DOHH2 (cell line): Measurements from ENCODE around the gene CCL22.

Experiments used
- H3F3A ChIP-seq: fragments of 200-600 bp; sonication (generic), shearing (Covaris generic); 2 replicates; pipeline ENCODE4 v1.6.0; 2016; ENCODE audit warnings: antibody characterized with exemption, mild to moderate bottlenecking; ENCODE audit not compliant: control insufficient read depth, insufficient read depth
- H3K27ac ChIP-seq: fragments of 200-600 bp; sonication (generic); 2 replicates; pipeline ENCODE4 v1.5.1; 2014; ENCODE audit warnings: low read depth, mild to moderate bottlenecking, low read length, moderate library complexity
- H3K27me3 ChIP-seq: fragments of 200-600 bp; sonication (generic); 2 replicates; pipeline ENCODE4 v1.6.1; 2014; ENCODE audit warnings: mild to moderate bottlenecking, low read length, mixed read lengths; ENCODE audit not compliant: control insufficient read depth
- H3K36me3 ChIP-seq: fragments of 200-600 bp; sonication (generic); 2 replicates; pipeline ENCODE4 v1.6.1; 2014; ENCODE audit warnings: mild to moderate bottlenecking, low read length, moderate library complexity, mixed read lengths; ENCODE audit not compliant: control insufficient read depth
- H3K4me1 ChIP-seq: fragments of 200-600 bp; sonication (generic); 2 replicates; pipeline ENCODE4 v1.6.1; 2014; ENCODE audit warnings: mild to moderate bottlenecking, low read length, mixed read lengths; ENCODE audit not compliant: control insufficient read depth
- H3K4me2 ChIP-seq: fragments of 200-600 bp; sonication (generic); 2 replicates; pipeline ENCODE4 v1.6.0; 2014; ENCODE audit warnings: mild to moderate bottlenecking, low read length, moderate library complexity
- H3K4me3 ChIP-seq: fragments of 200-600 bp; sonication (generic); 2 replicates; pipeline ENCODE4 v1.5.1; 2014; ENCODE audit warnings: mild to moderate bottlenecking, low read length, mixed read lengths
- H3K79me2 ChIP-seq: fragments of 200-600 bp; sonication (generic); 2 replicates; pipeline ENCODE4 v1.6.1; 2014; ENCODE audit warnings: mild to moderate bottlenecking, low read length, mixed read lengths; ENCODE audit not compliant: control insufficient read depth
- H3K9me2 ChIP-seq: fragments of 200-600 bp; sonication (generic); replicated peaks from 2 replicates; pipeline ENCODE4 v1.6.1; 2014; ENCODE audit warnings: mild to moderate bottlenecking, low read length, mixed read lengths; ENCODE audit not compliant: control insufficient read depth
- H3K9me3 ChIP-seq: fragments of 200-600 bp; sonication (generic); 2 replicates; pipeline ENCODE4 v1.6.1; 2014; ENCODE audit warnings: antibody characterized with exemption, low read length, mixed read lengths; ENCODE audit not compliant: control insufficient read depth, insufficient read depth
- H4K20me1 ChIP-seq: fragments of 200-600 bp; sonication (generic); 2 replicates; pipeline ENCODE4 v1.6.0; 2014; ENCODE audit warnings: low read depth, mild to moderate bottlenecking, antibody characterized with exemption, low read length, moderate library complexity; ENCODE audit not compliant: control insufficient read depth, insufficient read depth
- CTCF ChIP-seq: fragments of 200-600 bp; sonication (generic); IDR thresholded peaks from one replicate; pipeline ENCODE4 v1.5.1; 2014; ENCODE audit warnings: antibody characterized with exemption, mild to moderate bottlenecking, low read depth, low read length; ENCODE audit not compliant: poor library complexity, severe bottlenecking
- EZH2phosphoT487 ChIP-seq: fragments of 200-600 bp; sonication (generic); IDR thresholded peaks from 2 replicates; pipeline ENCODE4 v1.6.1; 2017; ENCODE audit warnings: borderline replicate concordance, mild to moderate bottlenecking, antibody characterized with exemption, low read length, moderate library complexity, mixed read lengths

CCL22 gene

GRCh38 chr16:57401943-57402640 lies 43.5 kb downstream of the CCL22 start:
- H3K36me3 ChIP-seq = no peaks in the 10 kb centered on the region
- no peaks in the 10 kb centered on the region for H3K9me2 ChIP-seq
- no peak overlapping the region for H3K4me2 ChIP-seq
- H3K4me3 ChIP-seq = no peak overlapping the region
- peaks cover 18% of the 10 kb centered on the region; the same call in 1 of the 2 replicates for H3K27me3 ChIP-seq
- H3K9me3 ChIP-seq = no peaks in the 10 kb centered on the region
- no peaks in the 10 kb centered on the region for H3F3A ChIP-seq
- H3K27ac ChIP-seq = no peak overlapping the region
- TF ChIP-seq EZH2phosphoT487 = no peak
- no peaks in the 10 kb centered on the region for H3K79me2 ChIP-seq
- H4K20me1 ChIP-seq = no peaks in the 10 kb centered on the region
- H3K4me1 ChIP-seq = peaks cover 16% of the 10 kb centered on the region

GRCh38 chr16:57403965-57404817 lies 45.6 kb downstream of the CCL22 start, which contains the start of gene CCL17:
Gene CCL17 (plus strand): TSS chr16:57404767. CDS start chr16:57413933, 9,166 bp downstream.
- H3K4me2 ChIP-seq = no peak within 1 kb of the TSS
- no peaks in the 10 kb centered on the region for H3F3A ChIP-seq
- H3K79me2 ChIP-seq = no peaks in the 10 kb centered on the region
- no peaks in the 10 kb centered on the region for H4K20me1 ChIP-seq
- TF ChIP-seq CTCF (no peak), EZH2phosphoT487 (no peak)
- peaks cover 22% of the 10 kb centered on the region; the same call in 1 of the 2 replicates for H3K27me3 ChIP-seq
- no peaks in the 10 kb centered on the region for H3K36me3 ChIP-seq
- no peak within 1 kb of the TSS for H3K4me3 ChIP-seq
- no peaks in the 10 kb centered on the region for H3K9me2 ChIP-seq
- peaks cover 16% of the 10 kb centered on the region for H3K4me1 ChIP-seq
- no peak within 1 kb of the TSS for H3K27ac ChIP-seq
- no peaks in the 10 kb centered on the region for H3K9me3 ChIP-seq

- Histone ChIP-seq H3K9me3 (no peaks in the 10 kb centered on the region), H3K9me2 (no peaks in the 10 kb centered on the region), H3K36me3 (no peaks in the 10 kb centered on the region), H4K20me1 (no peaks in the 10 kb centered on the region), H3F3A (no peaks in the 10 kb centered on the region), H3K79me2 (no peaks in the 10 kb centered on the region), H3K27me3 (peaks cover 29% of the 10 kb centered on the region; the same call in 1 of the 2 replicates), H3K4me1 (peaks cover 11% of the 10 kb centered on the region), H3K4me3 (no peak overlapping the region), H3K4me2 (no peak overlapping the region), H3K27ac (no peak overlapping the region)
- TF ChIP-seq CTCF (no peak), EZH2phosphoT487 (no peak)
These were observed 46.5 kb downstream of the CCL22 start for GRCh38 chr16:57405097-57405496.
